Liver (tissue), 3 donors: ENCODE data around the gene AADAC.

ENCODE experiments used
- ATF3 ChIP-seq: IDR thresholded peaks from 2 replicates; pipeline ENCODE4 v1.6.1; 2016; ENCODE audit warnings: antibody characterized with exemption
- CTCF ChIP-seq: fragments of 150-350 bp; IDR thresholded peaks from 2 replicates; pipeline ENCODE4 v1.5.1; 2017; ENCODE audit warnings: improper control_type of control experiment, low read depth, low read length; ENCODE audit not compliant: missing input control
- REST ChIP-seq: IDR thresholded peaks from 2 replicates; pipeline ENCODE4 v1.6.1; 2016; ENCODE audit warnings: antibody characterized with exemption, mild to moderate bottlenecking
- SP1 ChIP-seq: IDR thresholded peaks from 2 replicates; pipeline ENCODE4 v1.6.1; 2018; ENCODE audit warnings: antibody characterized with exemption, mild to moderate bottlenecking
- YY1 ChIP-seq: IDR thresholded peaks from 2 replicates; pipeline ENCODE4 v1.6.1; 2016; ENCODE audit warnings: antibody characterized with exemption, mild to moderate bottlenecking
- donor health status: healthy.
- donor health status: healthy.

GRCh38 chr3:151867666-151868065 is 53.8 kb downstream of the AADAC start:
- TF ChIP-seq CTCF (no peak), YY1 (no peak), ATF3 (no peak), SP1 (no peak), REST (no peak)
